Measurements from ENCODE around the gene POLR2L.

- TF ChIP-seq POLR2A (IDR thresholded peaks at IDR 0.05) = no peak
- TF ChIP-seq, protein P1, sequence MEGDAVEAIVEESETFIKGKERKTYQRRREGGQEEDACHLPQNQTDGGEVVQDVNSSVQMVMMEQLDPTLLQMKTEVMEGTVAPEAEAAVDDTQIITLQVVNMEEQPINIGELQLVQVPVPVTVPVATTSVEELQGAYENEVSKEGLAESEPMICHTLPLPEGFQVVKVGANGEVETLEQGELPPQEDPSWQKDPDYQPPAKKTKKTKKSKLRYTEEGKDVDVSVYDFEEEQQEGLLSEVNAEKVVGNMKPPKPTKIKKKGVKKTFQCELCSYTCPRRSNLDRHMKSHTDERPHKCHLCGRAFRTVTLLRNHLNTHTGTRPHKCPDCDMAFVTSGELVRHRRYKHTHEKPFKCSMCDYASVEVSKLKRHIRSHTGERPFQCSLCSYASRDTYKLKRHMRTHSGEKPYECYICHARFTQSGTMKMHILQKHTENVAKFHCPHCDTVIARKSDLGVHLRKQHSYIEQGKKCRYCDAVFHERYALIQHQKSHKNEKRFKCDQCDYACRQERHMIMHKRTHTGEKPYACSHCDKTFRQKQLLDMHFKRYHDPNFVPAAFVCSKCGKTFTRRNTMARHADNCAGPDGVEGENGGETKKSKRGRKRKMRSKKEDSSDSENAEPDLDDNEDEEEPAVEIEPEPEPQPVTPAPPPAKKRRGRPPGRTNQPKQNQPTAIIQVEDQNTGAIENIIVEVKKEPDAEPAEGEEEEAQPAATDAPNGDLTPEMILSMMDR (IDR thresholded peaks at IDR 0.05) = no peak
Observed at GRCh38 chr11:872799-873198, 30.5 kb upstream of the POLR2L start.

Measured in ovary (tissue), 3 donors.